OCI-LY7 (cell line): ENCODE measurements around the gene SCRN2.

Source experiments
- CTCF ChIP-seq: fragments of 200-600 bp; sonication (generic); conservative IDR thresholded peaks from 2 replicates; pipeline ENCODE4 v1.5.1; 2014; ENCODE audit warnings: mild to moderate bottlenecking, antibody characterized with exemption, low read length, moderate library complexity, mixed read lengths
- EZH2phosphoT487 ChIP-seq: fragments of 200-600 bp; sonication (generic); IDR thresholded peaks from 2 replicates; pipeline ENCODE4 v1.6.1; 2018; ENCODE audit warnings: low read depth, borderline replicate concordance, mild to moderate bottlenecking, mixed run types, antibody characterized with exemption, low read length, moderate library complexity, mixed read lengths

DNA sequence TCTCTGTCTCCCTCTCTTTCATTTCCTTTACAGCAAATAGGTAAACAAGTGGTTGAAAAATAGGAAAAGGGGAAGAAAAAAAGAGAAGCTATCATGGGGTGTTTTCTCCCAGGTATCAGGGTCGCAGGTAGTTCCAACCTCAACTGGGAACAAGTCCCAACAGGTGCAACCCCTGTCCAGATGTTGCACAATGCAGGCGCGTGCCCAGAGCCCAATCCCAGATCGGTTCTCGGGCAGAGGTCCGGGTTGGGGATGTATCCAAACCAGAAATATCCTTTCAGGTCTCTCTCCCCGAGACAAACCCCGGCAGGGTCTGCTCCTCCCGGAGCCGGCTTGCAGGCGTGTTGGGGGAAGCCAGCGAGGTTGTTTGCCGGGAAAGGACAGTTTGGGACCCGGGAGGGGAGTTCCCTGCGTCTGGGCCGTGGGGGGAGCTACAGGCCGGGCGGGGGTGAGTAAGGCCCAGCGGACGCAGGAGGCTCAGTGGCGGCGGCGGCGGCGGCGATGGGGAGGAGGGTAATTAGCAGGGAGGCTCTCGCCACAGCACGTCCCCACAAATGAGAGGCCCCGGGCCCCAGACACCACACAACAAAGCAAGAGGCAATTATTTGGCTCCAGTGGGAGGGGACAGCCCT, 31.1 kb upstream of the SCRN2 start:
- TF ChIP-seq CTCF (no peak), EZH2phosphoT487 (no peak)
